HepG2 (cell line): Measurements from ENCODE around the gene C2CD3. TPM values are rescaled to one million over a fixed set of nuclear protein-coding genes. Genes with fewer than 3 reads are reported as not detected.

Experiments
- ATAC-seq: fragments of 200-7000 bp; cut with Tn5 transposase; 3 replicates; pipeline ENCODE4 v1.9.1; 2020; ENCODE audit warnings: mild to moderate bottlenecking, moderate library complexity
- BruUV-seq: library from RNA; stranded (reverse); fragments of 400-500 nt; replicated peaks from 2 replicates; lab custom pipeline; 2021; lab: Mats Ljungman, UMichigan
- CTCF ChIA-PET: fragments of 300-600 bp; formaldehyde crosslinking; extraction: SDS; loops from one replicate; lab custom pipeline; 2021; ENCODE audit warnings: low total read pairs, inconsistent platforms, low intra/inter-chr PET ratio; lab: Yijun Ruan, JAX
- POLR2A ChIA-PET: fragments of 350-600 bp; sonication (Branson Sonifier 250); formaldehyde crosslinking; loops from one replicate; lab custom pipeline; 2020; ENCODE audit warnings: antibody characterized with exemption, inconsistent platforms; lab: Yijun Ruan, JAX
- DNase-seq: peaks from one replicate; pipeline ENCODE4 v3.0.0-alpha.2; 2015; ENCODE audit warnings: low spot score
- FAIRE-seq: peaks from 3 replicates; lab custom pipeline; 2011; peaks lifted over from hg19 to GRCh38; lab: Jason Lieb, UNC
- H2AFZ ChIP-seq: one replicate; pipeline ENCODE4 v1.6.1; 2011; ENCODE audit warnings: low read length, inconsistent platforms
- H3K27ac ChIP-seq: fragments of 300-600 bp; 3 replicates; pipeline ENCODE4 v1.8.0; 2011; ENCODE audit warnings: mixed run types, mild to moderate bottlenecking, mixed read lengths, low read length, inconsistent platforms; ENCODE audit not compliant: insufficient read depth; ENCODE audit errors: extremely low read length
- H3K27me3 ChIP-seq, 2 experiments: fragments of 200-600 bp in 1 of 2; 2 replicates in 1 of 2; 3 replicates in 1 of 2; pipeline versions ENCODE4 v1.6.0 to v1.8.0; 2011; ENCODE audit warnings: low read length in 2 of 2, mild to moderate bottlenecking in 2 of 2, moderate library complexity in 2 of 2, inconsistent platforms in 1 of 2; ENCODE audit not compliant: insufficient read depth in 2 of 2, control insufficient read depth in 1 of 2
- H3K36me3 ChIP-seq, 2 experiments: fragments of 200-600 bp in 1 of 2; replicated peaks in 1 of 2; 2 replicates in 1 of 2; 3 replicates in 1 of 2; pipeline versions ENCODE4 v1.5.1 to v1.8.0; 2011; ENCODE audit warnings: low read length in 2 of 2, inconsistent platforms in 1 of 2; ENCODE audit not compliant: insufficient read depth in 2 of 2, control insufficient read depth in 1 of 2
- H3K4me1 ChIP-seq: 2 replicates; pipeline ENCODE4 v1.5.1; 2012; ENCODE audit warnings: low read length, inconsistent platforms; ENCODE audit not compliant: insufficient read depth
- H3K4me2 ChIP-seq: 2 replicates; pipeline ENCODE4 v1.6.0; 2011; ENCODE audit warnings: low read depth, low read length, inconsistent platforms
- H3K4me3 ChIP-seq, 3 experiments: fragments of 200-600 bp in 1 of 3; sonication (generic), shearing (Covaris generic) in 1 of 3; replicated peaks in 1 of 3; 2 replicates each; pipeline ENCODE4 v1.5.1; 2011 to 2016; ENCODE audit warnings: low read length in 3 of 3, inconsistent platforms in 2 of 3, low read depth in 2 of 3, mild to moderate bottlenecking in 2 of 3, control low read depth in 1 of 3, mixed read lengths in 1 of 3; ENCODE audit not compliant: insufficient read depth in 1 of 3
- H3K79me2 ChIP-seq: one replicate; pipeline ENCODE4 v1.6.1; 2011; ENCODE audit warnings: low read length, inconsistent platforms; ENCODE audit not compliant: insufficient read depth
- H3K9ac ChIP-seq: 2 replicates; pipeline ENCODE4 v1.6.0; 2011; ENCODE audit warnings: mild to moderate bottlenecking, low read depth, low read length, inconsistent platforms; ENCODE audit not compliant: insufficient read depth
- H3K9me3 ChIP-seq: 2 replicates; pipeline ENCODE4 v1.5.1; 2012; ENCODE audit warnings: mild to moderate bottlenecking, low read length
- H4K20me1 ChIP-seq: 2 replicates; pipeline ENCODE4 v1.6.0; 2011; ENCODE audit warnings: inconsistent platforms, mild to moderate bottlenecking, low read length, moderate library complexity; ENCODE audit not compliant: insufficient read depth
- ETV6 ChIP-seq: sonication (generic); formaldehyde crosslinking; conservative IDR thresholded peaks from 2 replicates; pipeline ENCODE4 v1.4.0; 2020; ENCODE audit warnings: missing genetic modification reagents
- KLF15 ChIP-seq: sonication (generic); formaldehyde crosslinking; IDR thresholded peaks from 2 replicates; pipeline ENCODE4 v1.8.1; 2023; ENCODE audit warnings: borderline replicate concordance, mild to moderate bottlenecking, inconsistent platforms, missing genetic modification reagents, mixed read lengths
- KLF6 ChIP-seq: IDR thresholded peaks from 2 replicates; pipeline ENCODE4 v1.8.0; 2016; ENCODE audit warnings: missing biosample characterization, missing genetic modification reagents
- LCORL ChIP-seq, 2 experiments: fragments of 450-650 bp in 1 of 2; sonication (generic) in 1 of 2; formaldehyde crosslinking in 1 of 2; IDR thresholded peaks; 2 replicates each; pipeline versions ENCODE4 v1.5.0 to v1.6.1; 2017 to 2020; ENCODE audit warnings: antibody characterized with exemption in 1 of 2, missing genetic modification reagents in 1 of 2
- MAZ ChIP-seq, 2 experiments: sonication (generic) in 1 of 2; formaldehyde crosslinking in 1 of 2; IDR thresholded peaks; 2 replicates each; pipeline versions ENCODE4 v1.5.0 to v1.6.1; 2012 to 2020; ENCODE audit warnings: low read depth in 2 of 2, mild to moderate bottlenecking in 2 of 2, borderline replicate concordance in 1 of 2, improper control_type of control experiment in 1 of 2, low read length in 1 of 2, missing genetic modification reagents in 1 of 2, moderate library complexity in 1 of 2
- NR2C2 ChIP-seq: sonication (generic); formaldehyde crosslinking; IDR thresholded peaks from 2 replicates; pipeline ENCODE4 v1.4.0; 2020; ENCODE audit warnings: missing genetic modification reagents, mild to moderate bottlenecking, moderate library complexity, borderline replicate concordance
- PBX2 ChIP-seq: IDR thresholded peaks from 2 replicates; pipeline ENCODE4 v1.6.1; 2016; ENCODE audit warnings: control low read depth
- POLR2G ChIP-seq: fragments of 200-400 bp; formaldehyde crosslinking; IDR thresholded peaks from 2 replicates; pipeline ENCODE4 v1.6.1; 2018; ENCODE audit warnings: mild to moderate bottlenecking, low read depth, low read length, moderate library complexity
- SOX6 ChIP-seq, 2 experiments: fragments of 450-650 bp in 1 of 2; sonication (generic) in 1 of 2; formaldehyde crosslinking in 1 of 2; IDR thresholded peaks; 2 replicates each; pipeline versions ENCODE4 v1.4.0 to v1.6.1; 2017 to 2020; ENCODE audit warnings: antibody characterized with exemption in 1 of 2, mild to moderate bottlenecking in 1 of 2, missing genetic modification reagents in 1 of 2
- XBP1 ChIP-seq: sonication (generic); formaldehyde crosslinking; IDR thresholded peaks from 2 replicates; pipeline ENCODE4 v1.5.0; 2020; ENCODE audit warnings: missing genetic modification reagents
- ZNF740 ChIP-seq: sonication (generic); formaldehyde crosslinking; IDR thresholded peaks from 2 replicates; pipeline ENCODE4 v1.4.0; 2020; ENCODE audit warnings: missing genetic modification reagents
- ZSCAN31 ChIP-seq: sonication (generic); formaldehyde crosslinking; IDR thresholded peaks from 2 replicates; pipeline ENCODE4 v1.5.0; 2020; ENCODE audit warnings: low read depth, mild to moderate bottlenecking, missing genetic modification reagents
- ZZZ3 ChIP-seq: sonication (generic); formaldehyde crosslinking; IDR thresholded peaks from 2 replicates; pipeline ENCODE4 v1.4.0; 2020; ENCODE audit warnings: missing genetic modification reagents, mild to moderate bottlenecking, borderline replicate concordance
- WGBS: methylation state at CpG from one replicate; pipeline ENCODE4 v1.1.6; 2017; ENCODE audit warnings: low lambda C conversion rate; 5-methylcytosine and 5-hydroxymethylcytosine counted together
- in situ Hi-C: cut with HindIII; loops from 2 replicates; pipeline ENCODE4 v1.10.0; 2017; ENCODE audit warnings: low pct_unique_long_range_greater_than_20kb; ENCODE audit not compliant: extremely low pct_ligation_motif_present
- intact Hi-C: fragments of 100-400 bp; cut with micrococcal nuclease; formaldehyde crosslinking; loops from one replicate; pipeline ENCODE4 v1.10.0; 2022; ENCODE audit not compliant: unreplicated experiment
- polyA plus RNA-seq, 8 experiments: library from polyadenylated mRNA; depleted of rRNA in 3 of 8; stranded (reverse) in 7 of 8; unstranded in 1 of 8; fragments of >200 nt; fragmentation: Illumina TruSeq in 4 of 8; extraction: Trizol in 4 of 8; gene quantifications; 2 replicates each; pipeline versions ENCODE4 v1.2.1 to v1.2.3, GENCODE V29; 2011 to 2016; ENCODE audit warnings: low read depth in 4 of 8, missing spikeins in 1 of 8, mixed read lengths in 1 of 8; ENCODE audit not compliant: insufficient read depth in 1 of 8
- total RNA-seq, 5 experiments: library from RNA; depleted of rRNA; stranded (reverse); fragments of >200 nt; fragmentation: Illumina TruSeq; extraction: Trizol; gene quantifications; 2 replicates each; pipeline ENCODE4 v1.2.3, GENCODE V29; 2016; ENCODE audit warnings: low read depth in 1 of 5

Gene C2CD3
- total and polyA plus RNA-seq, 2 of the 13 experiments (the other 11 are each of a cell fraction or from before 2014, with no cell fraction given): 5.5 to 6.4 TPM

- in situ Hi-C loops: no loop called here
- ChIA-PET CTCF (no interaction called here), POLR2A (interaction anchor here (1.3 kb wide), 1 partner anchor 13 kb away, joined by 3 read pairs; no protein-coding TSS in a partner anchor)
- no peaks in the 10 kb centered on the region for H3K36me3 ChIP-seq
- ATAC-seq: peak; percentile 43
- FAIRE-seq: no peak
- TF ChIP-seq NR2C2 (CRISPR knock-in tag) (no peak), PBX2 (no peak), KLF6 (CRISPR knock-in tag) (no peak), ETV6 (CRISPR knock-in tag) (no peak), SOX6 (IDR thresholded peaks at IDR 0.05) (no peak), SOX6 (CRISPR knock-in tag; IDR thresholded peaks at IDR 0.05) (no peak), KLF15 (CRISPR knock-in tag) (no peak), POLR2G (no peak), MAZ (IDR thresholded peaks at IDR 0.05; ENCODE audit: borderline replicate concordance, low read depth, low read length) (no peak), MAZ (CRISPR knock-in tag; IDR thresholded peaks at IDR 0.05; ENCODE audit: low read depth) (no peak), ZZZ3 (no peak), ZNF740 (CRISPR knock-in tag) (no peak), ZSCAN31 (no peak), XBP1 (no peak), LCORL (IDR thresholded peaks at IDR 0.05) (no peak), LCORL (CRISPR knock-in tag; IDR thresholded peaks at IDR 0.05) (no peak)
- intact Hi-C loops: no loop called here
- H3K4me1 ChIP-seq: peaks cover 48% of the 10 kb centered on the region
- H3K79me2 ChIP-seq: no peaks in the 10 kb centered on the region
- H2AFZ ChIP-seq: no peak overlapping the region
- H3K4me2 ChIP-seq: no peak overlapping the region
- 68% methylated on average over 10 of the region's 11 CpGs for WGBS
- no peak overlapping the region for H3K27ac ChIP-seq
- H3K9ac ChIP-seq: no peak overlapping the region
- H4K20me1 ChIP-seq: no peaks in the 10 kb centered on the region
- DNase-seq: no peak
- BruUV-seq: no TSS peak
- no peaks in the 10 kb centered on the region for H3K9me3 ChIP-seq
- no peak overlapping the region for H3K4me3 ChIP-seq
- H3K27me3 ChIP-seq: no peaks in the 10 kb centered on the region
Observed at GRCh38 chr11:74004759-74005615, 165.8 kb downstream of the C2CD3 start.
